ENCODE data around the gene APBA2.

Gene APBA2

GRCh38 chr15:28937271-28937670 is 51.5 kb downstream of the APBA2 start:
- H3K9me3 ChIP-seq (ENCODE audit: severe bottlenecking), result no peaks in the 10 kb centered on the region
- DNase-seq (ENCODE audit: low spot score) (no peak), ATAC-seq (ENCODE audit: low read depth) (no peak)
- no peaks in the 10 kb centered on the region for H3K36me3 ChIP-seq (ENCODE audit: low read depth)
- H3K4me1 ChIP-seq (ENCODE audit: insufficient read depth, poor library complexity, severe bottlenecking), result no peaks in the 10 kb centered on the region
- no peak overlapping the region for H3K27ac ChIP-seq (ENCODE audit: poor library complexity, severe bottlenecking)
- no peak for TF ChIP-seq CTCF (IDR thresholded peaks at IDR 0.05; ENCODE audit: poor library complexity, severe bottlenecking)
- H3K27me3 ChIP-seq (ENCODE audit: insufficient read depth, poor library complexity, severe bottlenecking), result no peaks in the 10 kb centered on the region
- no peak overlapping the region for H3K4me3 ChIP-seq (ENCODE audit: severe bottlenecking)

- Histone ChIP-seq H3K9me3 (ENCODE audit: severe bottlenecking) (no peaks in the 10 kb centered on the region), H3K4me1 (ENCODE audit: insufficient read depth, poor library complexity, severe bottlenecking) (no peaks in the 10 kb centered on the region), H3K27me3 (ENCODE audit: insufficient read depth, poor library complexity, severe bottlenecking) (no peaks in the 10 kb centered on the region), H3K36me3 (ENCODE audit: low read depth) (no peaks in the 10 kb centered on the region), H3K4me3 (ENCODE audit: severe bottlenecking) (no peak overlapping the region), H3K27ac (ENCODE audit: poor library complexity, severe bottlenecking) (no peak overlapping the region)
- no peak for ATAC-seq (ENCODE audit: low read depth)
- no peak for TF ChIP-seq CTCF (IDR thresholded peaks at IDR 0.05; ENCODE audit: poor library complexity, severe bottlenecking)
- no peak for DNase-seq (ENCODE audit: low spot score)
Measured at GRCh38 chr15:28942046-28942445, 56.3 kb downstream of the APBA2 start.

- Histone ChIP-seq H3K4me3 (ENCODE audit: severe bottlenecking) (no peak overlapping the region), H3K27ac (ENCODE audit: poor library complexity, severe bottlenecking) (no peak overlapping the region), H3K27me3 (ENCODE audit: insufficient read depth, poor library complexity, severe bottlenecking) (no peaks in the 10 kb centered on the region), H3K9me3 (ENCODE audit: severe bottlenecking) (no peaks in the 10 kb centered on the region), H3K36me3 (ENCODE audit: low read depth) (no peaks in the 10 kb centered on the region), H3K4me1 (ENCODE audit: insufficient read depth, poor library complexity, severe bottlenecking) (no peaks in the 10 kb centered on the region)
- no peak for ATAC-seq (ENCODE audit: low read depth)
- no peak for TF ChIP-seq CTCF (IDR thresholded peaks at IDR 0.05; ENCODE audit: poor library complexity, severe bottlenecking)
- DNase-seq (ENCODE audit: low spot score), result no peak
Measured at GRCh38 chr15:28942571-28942970, 56.8 kb downstream of the APBA2 start.

GRCh38 chr15:28943146-28943545 is 57.4 kb downstream of the APBA2 start:
- TF ChIP-seq CTCF (IDR thresholded peaks at IDR 0.05; ENCODE audit: poor library complexity, severe bottlenecking), result no peak
- Histone ChIP-seq H3K27me3 (ENCODE audit: insufficient read depth, poor library complexity, severe bottlenecking) (no peaks in the 10 kb centered on the region), H3K4me3 (ENCODE audit: severe bottlenecking) (no peak overlapping the region), H3K9me3 (ENCODE audit: severe bottlenecking) (no peaks in the 10 kb centered on the region), H3K27ac (ENCODE audit: poor library complexity, severe bottlenecking) (no peak overlapping the region), H3K36me3 (ENCODE audit: low read depth) (no peaks in the 10 kb centered on the region), H3K4me1 (ENCODE audit: insufficient read depth, poor library complexity, severe bottlenecking) (no peaks in the 10 kb centered on the region)
- DNase-seq (ENCODE audit: low spot score) (no peak), ATAC-seq (ENCODE audit: low read depth) (no peak)

- H3K4me1 ChIP-seq (ENCODE audit: insufficient read depth, poor library complexity, severe bottlenecking), result no peaks in the 10 kb centered on the region
- no peak overlapping the region for H3K4me3 ChIP-seq (ENCODE audit: severe bottlenecking)
- ATAC-seq (ENCODE audit: low read depth), result no peak
- no peak for DNase-seq (ENCODE audit: low spot score)
- TF ChIP-seq CTCF (IDR thresholded peaks at IDR 0.05; ENCODE audit: poor library complexity, severe bottlenecking), result no peak
- H3K27me3 ChIP-seq (ENCODE audit: insufficient read depth, poor library complexity, severe bottlenecking), result no peaks in the 10 kb centered on the region
- no peak overlapping the region for H3K27ac ChIP-seq (ENCODE audit: poor library complexity, severe bottlenecking)
- no peaks in the 10 kb centered on the region for H3K9me3 ChIP-seq (ENCODE audit: severe bottlenecking)
- H3K36me3 ChIP-seq (ENCODE audit: low read depth), result no peaks in the 10 kb centered on the region
Measured at GRCh38 chr15:28943611-28944230, 57.9 kb downstream of the APBA2 start.
